HEK293 (cell line): ENCODE measurements around the gene SSTR3.

Experiments used
- CTCF ChIP-seq: fragments of 450-650 bp; formaldehyde crosslinking; IDR thresholded peaks from 2 replicates; pipeline ENCODE4 v1.5.1; 2016; ENCODE audit warnings: missing biosample characterization, missing genetic modification characterization
- SETDB1 ChIP-seq: IDR thresholded peaks from one replicate; pipeline ENCODE4 v1.6.1; 2017; ENCODE audit warnings: mild to moderate bottlenecking, low read length, moderate library complexity, mixed read lengths; ENCODE audit not compliant: insufficient read length
- TCF7L2 ChIP-seq: IDR thresholded peaks from 2 replicates; pipeline ENCODE4 v1.6.1; 2011; ENCODE audit warnings: low read depth, mild to moderate bottlenecking, inconsistent platforms, low read length, moderate library complexity, borderline replicate concordance
- ZNF121 ChIP-seq: fragments of 450-650 bp; formaldehyde crosslinking; IDR thresholded peaks from 2 replicates; pipeline ENCODE4 v1.5.1; 2016; ENCODE audit warnings: missing biosample characterization, missing genetic modification characterization
- ZNF239 ChIP-seq: fragments of 450-650 bp; formaldehyde crosslinking; IDR thresholded peaks from 2 replicates; pipeline ENCODE4 v1.5.1; 2016; ENCODE audit warnings: missing biosample characterization, missing genetic modification characterization
- ZNF501 ChIP-seq: fragments of 450-650 bp; formaldehyde crosslinking; IDR thresholded peaks from 2 replicates; pipeline ENCODE4 v1.5.1; 2016; ENCODE audit warnings: missing biosample characterization, missing genetic modification characterization
- ZNF558 ChIP-seq: fragments of 450-650 bp; formaldehyde crosslinking; IDR thresholded peaks from 2 replicates; pipeline ENCODE4 v1.5.1; 2016; ENCODE audit warnings: missing biosample characterization, missing genetic modification characterization

GRCh38 chr22:37204045-37204655, 8.1 kb downstream of the SSTR3 start:
- TF ChIP-seq ZNF121 (tag by site-specific recombination) (no peak), ZNF501 (tag by site-specific recombination) (no peak), ZNF558 (no peak), ZNF239 (tag by site-specific recombination) (no peak), CTCF (tag by site-specific recombination) (no peak), SETDB1 (no peak), TCF7L2 (no peak)
